ENCODE results near the gene MRAS. TPM values are rescaled to one million over a fixed set of nuclear protein-coding genes. Genes with fewer than 3 reads are reported as not detected.

Gene MRAS
- total RNA-seq, 6 experiments from 2014 or later: 2.5 to 7.9 (median 6.9) TPM

DNA sequence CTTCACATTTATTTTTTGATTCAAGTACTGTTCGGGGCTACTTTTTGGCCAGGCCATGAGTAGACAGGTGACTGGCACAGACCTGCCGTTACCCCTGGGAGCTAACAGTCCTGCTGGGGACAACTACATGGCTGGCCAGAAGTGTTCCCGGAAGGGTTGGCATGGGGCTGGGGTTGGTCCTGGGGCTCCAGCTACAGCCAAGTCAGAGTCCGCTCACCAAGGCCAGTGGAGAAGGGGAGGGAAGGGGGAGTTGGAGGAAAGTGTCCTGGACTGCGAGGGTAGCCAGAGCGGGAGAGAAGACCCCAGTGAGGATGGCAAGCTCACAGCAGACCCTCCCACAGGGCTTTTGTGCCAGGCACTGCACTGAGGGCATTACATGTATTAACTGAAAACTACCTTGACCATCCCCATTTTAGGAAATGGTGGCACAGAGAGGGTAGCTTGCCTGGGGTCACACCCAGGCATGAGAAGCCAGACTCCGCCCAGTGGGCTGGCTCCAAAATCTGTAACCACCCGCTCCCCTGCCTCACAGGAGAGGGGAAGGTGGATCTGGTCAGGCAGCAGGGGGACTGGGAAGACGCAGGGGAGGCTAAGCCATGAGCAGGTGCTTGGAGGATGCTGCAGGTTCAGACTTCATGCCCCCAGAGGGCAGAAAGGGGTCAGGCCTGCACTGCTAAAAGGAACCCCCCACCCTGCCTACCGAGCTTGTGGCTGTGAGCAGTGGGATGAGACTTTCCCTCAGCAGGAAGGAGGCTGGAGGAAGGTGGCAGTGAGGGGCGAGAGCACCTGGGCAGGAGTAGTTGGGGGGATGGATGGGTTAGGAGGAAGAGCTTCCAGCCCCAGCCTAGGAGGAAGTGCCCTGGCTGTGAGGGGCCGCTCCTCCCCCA is 47.7 kb downstream of the MRAS start:
- DNase-seq (no peak), ATAC-seq (no peak)
- Histone ChIP-seq H3K27me3 (no peaks in the 10 kb centered on the region), H3K4me3 (no peak overlapping the region), H3K4me1 (peaks cover 0 to 23% (median 2%) of the 10 kb centered on the region in 4 donors), H3K9me3 (no peaks in the 10 kb centered on the region), H3K27ac (no peak overlapping the region), H3K36me3 (no peaks in the 10 kb centered on the region)
- no peak for TF ChIP-seq POLR2A (IDR thresholded peaks at IDR 0.05)
- TF ChIP-seq, protein P1, sequence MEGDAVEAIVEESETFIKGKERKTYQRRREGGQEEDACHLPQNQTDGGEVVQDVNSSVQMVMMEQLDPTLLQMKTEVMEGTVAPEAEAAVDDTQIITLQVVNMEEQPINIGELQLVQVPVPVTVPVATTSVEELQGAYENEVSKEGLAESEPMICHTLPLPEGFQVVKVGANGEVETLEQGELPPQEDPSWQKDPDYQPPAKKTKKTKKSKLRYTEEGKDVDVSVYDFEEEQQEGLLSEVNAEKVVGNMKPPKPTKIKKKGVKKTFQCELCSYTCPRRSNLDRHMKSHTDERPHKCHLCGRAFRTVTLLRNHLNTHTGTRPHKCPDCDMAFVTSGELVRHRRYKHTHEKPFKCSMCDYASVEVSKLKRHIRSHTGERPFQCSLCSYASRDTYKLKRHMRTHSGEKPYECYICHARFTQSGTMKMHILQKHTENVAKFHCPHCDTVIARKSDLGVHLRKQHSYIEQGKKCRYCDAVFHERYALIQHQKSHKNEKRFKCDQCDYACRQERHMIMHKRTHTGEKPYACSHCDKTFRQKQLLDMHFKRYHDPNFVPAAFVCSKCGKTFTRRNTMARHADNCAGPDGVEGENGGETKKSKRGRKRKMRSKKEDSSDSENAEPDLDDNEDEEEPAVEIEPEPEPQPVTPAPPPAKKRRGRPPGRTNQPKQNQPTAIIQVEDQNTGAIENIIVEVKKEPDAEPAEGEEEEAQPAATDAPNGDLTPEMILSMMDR (IDR thresholded peaks at IDR 0.05): no peak
- intact Hi-C loops (cut with DNase I): no loop called here
- 85% methylated on average over 6 of the region's 12 CpGs for WGBS (ENCODE audit: insufficient coverage, low coverage, low lambda C conversion rate, missing lambda C conversion rate)

DNA sequence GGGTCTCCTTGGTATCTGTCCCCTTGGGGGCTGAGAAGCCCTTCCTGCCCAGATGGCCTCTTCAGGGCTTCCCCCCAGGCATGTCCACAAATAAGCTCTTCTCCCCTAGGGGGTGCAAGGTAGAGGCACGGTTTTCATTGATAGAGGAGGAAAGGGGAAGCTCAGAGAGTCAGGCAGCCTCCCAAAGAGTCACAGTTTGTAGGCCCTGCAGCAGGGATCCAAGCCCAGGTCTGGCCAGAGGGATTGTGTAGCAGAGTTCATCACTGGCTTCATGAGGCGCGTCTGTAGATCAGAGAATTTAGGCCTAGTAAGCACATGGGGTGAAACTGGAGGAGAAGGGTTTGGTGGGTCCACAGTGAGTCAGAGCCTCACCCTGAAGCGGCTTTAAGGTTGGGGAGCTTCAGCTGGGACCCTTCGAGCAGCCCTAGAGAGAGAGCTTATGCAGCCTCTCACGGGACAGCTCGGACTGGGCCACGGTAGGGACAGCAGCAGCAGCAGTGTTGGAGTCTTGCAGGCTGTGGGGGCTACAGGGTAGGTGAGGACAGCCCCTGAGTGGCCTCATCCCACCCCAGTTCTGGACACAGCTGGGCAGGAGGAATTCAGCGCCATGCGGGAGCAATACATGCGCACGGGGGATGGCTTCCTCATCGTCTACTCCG is 48.5 kb downstream of the MRAS start:
- no peak for ATAC-seq
- no peak for DNase-seq
- WGBS (ENCODE audit: insufficient coverage, low coverage, low lambda C conversion rate, missing lambda C conversion rate): 100% methylated on average over 2 of the region's 14 CpGs
- Histone ChIP-seq H3K36me3 (no peaks in the 10 kb centered on the region), H3K4me1 (peaks cover 0 to 25% (median 2%) of the 10 kb centered on the region in 4 donors), H3K27ac (no peak overlapping the region), H3K27me3 (no peaks in the 10 kb centered on the region), H3K9me3 (no peaks in the 10 kb centered on the region), H3K4me3 (no peak overlapping the region)
- intact Hi-C loops (cut with DNase I): no loop called here
- TF ChIP-seq, protein P1 (IDR thresholded peaks at IDR 0.05): no peak
- TF ChIP-seq POLR2A (IDR thresholded peaks at IDR 0.05): no peak

DNA sequence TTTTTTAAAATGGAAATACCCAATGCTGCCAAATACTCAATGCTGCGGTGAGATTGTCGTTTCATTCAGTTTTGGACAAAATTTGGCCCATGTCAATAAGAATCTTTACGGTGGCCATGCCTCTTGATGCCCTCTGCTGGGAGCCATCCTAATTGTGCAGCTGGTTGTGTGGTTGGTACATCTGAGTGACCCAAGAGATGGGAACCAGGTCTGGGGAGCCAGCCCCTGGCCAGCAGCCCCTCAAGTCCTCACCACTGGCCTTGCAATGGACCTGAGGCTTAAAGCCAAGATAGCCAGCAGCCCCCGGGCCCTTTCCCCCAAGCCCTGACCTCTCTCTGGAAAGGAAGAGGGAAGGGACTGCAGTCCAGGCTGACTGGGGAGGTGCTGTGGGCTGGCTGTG is 49.6 kb downstream of the MRAS start:
- no peak overlapping the region for H3K27ac ChIP-seq
- H3K4me1 ChIP-seq: peaks cover 0 to 25% (median 2%) of the 10 kb centered on the region in 4 donors
- no peak for DNase-seq
- intact Hi-C loops (cut with DNase I): no loop called here
- H3K27me3 ChIP-seq: no peaks in the 10 kb centered on the region
- H3K36me3 ChIP-seq: no peaks in the 10 kb centered on the region
- peak in 2 of 4 donors; percentile 16 to 38 for ATAC-seq
- H3K9me3 ChIP-seq: no peaks in the 10 kb centered on the region
- TF ChIP-seq, protein P1 (IDR thresholded peaks at IDR 0.05): peak in 3 of 4 donors; percentile 13 to 28 (median 15)
- no peak for TF ChIP-seq POLR2A (IDR thresholded peaks at IDR 0.05)
- 85% methylated on average over 3 of the region's 4 CpGs for WGBS (ENCODE audit: insufficient coverage, low coverage, low lambda C conversion rate, missing lambda C conversion rate)
- H3K4me3 ChIP-seq: no peak overlapping the region

DNA sequence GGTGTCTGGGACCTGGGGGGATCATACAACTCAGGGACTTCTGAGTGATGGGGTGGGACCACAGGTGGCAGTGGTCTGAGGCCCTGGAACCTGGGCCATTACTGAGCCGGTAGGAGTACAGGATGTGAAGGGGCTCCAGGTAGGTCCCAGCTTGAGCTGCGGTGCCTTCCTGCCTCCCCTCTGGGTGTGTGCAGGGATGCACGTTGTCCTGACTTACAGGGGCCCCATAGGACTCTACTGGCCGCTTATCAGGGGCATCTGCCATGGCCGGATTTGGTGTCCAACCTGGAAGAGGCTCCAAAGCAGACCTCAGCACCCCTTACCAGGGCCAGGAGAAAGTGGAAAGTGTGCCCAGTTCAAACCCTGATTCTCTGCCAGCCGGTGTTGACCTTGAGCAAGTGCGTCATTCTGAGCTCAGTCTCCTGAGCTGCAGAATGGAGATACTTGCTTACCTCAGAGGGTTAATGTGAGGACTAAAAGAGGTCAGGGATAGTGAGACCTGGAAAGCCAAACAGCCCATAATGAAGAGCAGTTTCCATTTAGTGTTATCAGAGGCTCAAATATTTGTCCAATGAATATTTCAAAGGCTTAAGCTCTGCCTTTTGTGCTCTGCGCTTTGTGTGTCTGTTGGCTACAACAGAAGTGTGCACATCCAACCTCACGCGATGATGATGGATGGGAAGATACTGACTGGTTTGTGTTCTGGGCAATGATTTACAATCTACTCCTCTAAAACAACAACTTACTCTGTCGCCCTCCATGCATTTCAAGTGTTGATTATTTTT is 50.6 kb downstream of the MRAS start:
- H3K4me3 ChIP-seq: no peak overlapping the region
- WGBS (ENCODE audit: insufficient coverage, low coverage, low lambda C conversion rate, missing lambda C conversion rate): 42% methylated on average over 5 of the region's 11 CpGs
- H3K36me3 ChIP-seq: no peaks in the 10 kb centered on the region
- no peaks in the 10 kb centered on the region for H3K27me3 ChIP-seq
- H3K4me1 ChIP-seq: peaks cover 0 to 25% (median 2%) of the 10 kb centered on the region in 4 donors
- H3K9me3 ChIP-seq: no peaks in the 10 kb centered on the region
- TF ChIP-seq POLR2A (IDR thresholded peaks at IDR 0.05): no peak
- TF ChIP-seq, protein P1 (IDR thresholded peaks at IDR 0.05): no peak
- intact Hi-C loops (cut with DNase I): no loop called here
- no peak overlapping the region for H3K27ac ChIP-seq
- ATAC-seq: peak in 3 of 4 donors; percentile 21 to 72 (median 72)
- no peak for DNase-seq
